ENCODE results near the gene PAPSS2.

DNA sequence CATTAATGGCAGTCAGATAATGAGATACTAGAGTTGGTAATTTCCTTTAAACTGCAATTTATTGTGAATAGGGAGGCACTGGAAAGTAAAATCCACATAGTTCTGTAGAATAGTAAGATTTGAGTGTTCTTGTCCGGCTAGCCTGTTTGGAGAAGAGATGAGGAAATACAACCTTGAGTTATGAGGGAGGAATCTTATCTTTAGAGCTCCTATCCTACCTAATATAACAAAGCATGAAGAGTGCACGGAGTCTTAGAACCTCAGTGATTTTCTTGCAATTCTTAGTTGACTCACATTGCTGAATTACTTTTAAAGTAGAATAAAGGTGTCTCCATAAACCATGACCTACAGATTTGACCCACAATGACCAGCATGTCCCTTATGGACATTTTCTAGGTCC is 84.9 kb downstream of the PAPSS2 start:
- no peak for TF ChIP-seq POLR2AphosphoS5 (IDR thresholded peaks at IDR 0.05)
- no peak for TF ChIP-seq CTCF (IDR thresholded peaks at IDR 0.05)

Measured in transverse colon (tissue), 4 donors.